ENCODE results near the gene PBOV1.
"Not testable (repeated sequence)": the region's sequence is repeated elsewhere in the genome, so short reads cannot be mapped to it uniquely, and the experiment has no call there.

Gene PBOV1

GRCh38 chr6:138235693-138236092, 17.4 kb upstream of the PBOV1 start:
- DNase-seq: no peak

DNA sequence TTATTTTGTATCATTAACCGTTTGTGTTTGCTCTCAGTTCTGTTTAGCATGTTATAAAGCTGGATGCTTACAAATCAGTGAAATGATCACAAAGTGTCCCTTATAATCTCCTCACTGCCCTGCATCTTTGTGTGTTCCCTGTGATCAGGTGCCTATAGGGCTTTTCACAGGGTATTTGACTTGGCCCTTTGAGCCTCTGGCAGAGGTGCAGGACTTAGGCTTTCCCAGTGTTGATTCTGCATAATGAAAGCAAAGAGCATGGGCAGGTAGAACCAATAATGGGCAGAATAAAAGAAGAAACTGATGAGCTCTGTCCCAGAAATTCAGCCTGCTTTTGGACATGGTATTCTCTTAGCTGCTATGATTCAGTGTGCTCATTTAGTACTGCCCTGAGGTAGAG, 16.9 kb upstream of the PBOV1 start:
- no peak for DNase-seq

- DNase-seq: no peak
Observed at GRCh38 chr6:138234363-138234762, 16.1 kb upstream of the PBOV1 start.

DNA sequence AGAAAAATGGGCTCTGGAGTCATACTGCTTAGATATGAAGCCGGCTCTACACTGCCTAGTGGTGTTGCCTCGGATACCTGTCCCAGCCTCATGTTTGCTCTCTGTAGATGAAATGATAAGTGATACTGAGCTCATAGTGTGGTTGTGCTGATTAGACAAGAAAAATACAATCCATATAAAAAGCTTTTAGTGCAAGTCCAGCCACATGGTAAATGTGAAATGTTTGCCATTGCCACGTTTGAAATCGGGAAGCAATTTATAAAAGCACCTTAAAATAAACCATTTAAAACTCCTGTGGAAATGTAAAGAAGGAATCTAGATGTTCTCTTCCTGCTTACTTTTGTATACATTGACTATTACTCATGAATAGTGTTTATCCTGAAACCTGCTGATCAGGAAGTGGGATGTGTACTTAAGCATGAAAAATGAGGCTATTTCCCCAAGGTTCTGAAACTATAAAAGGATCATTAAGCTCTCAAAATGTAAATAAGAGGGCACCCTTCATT, 13.1 kb upstream of the PBOV1 start:
- DNase-seq: no peak

GRCh38 chr6:138230759-138231380, 12.6 kb upstream of the PBOV1 start:
- DNase-seq: no peak

DNA sequence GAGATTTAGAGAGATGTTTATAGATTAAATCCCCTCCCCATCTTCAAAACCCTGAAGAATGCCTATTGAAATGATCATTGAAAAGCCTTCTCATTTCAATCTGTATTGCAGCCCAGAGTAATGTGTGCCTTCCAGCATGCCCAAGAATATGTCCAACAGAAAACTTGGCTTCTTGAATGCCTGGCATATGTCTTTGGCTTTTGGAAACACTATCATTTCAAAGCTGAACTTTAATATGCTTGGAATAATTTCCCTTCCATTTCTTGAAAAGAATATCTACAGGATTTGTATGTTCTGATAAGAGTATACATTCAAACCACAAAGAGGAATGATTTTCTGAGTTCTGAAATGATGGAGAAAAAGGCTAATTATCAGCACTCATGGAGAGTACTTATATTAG, 11.9 kb upstream of the PBOV1 start:
- DNase-seq: no peak

- DNase-seq: no peak
Observed at GRCh38 chr6:138229663-138230179, 11.4 kb upstream of the PBOV1 start.

DNA sequence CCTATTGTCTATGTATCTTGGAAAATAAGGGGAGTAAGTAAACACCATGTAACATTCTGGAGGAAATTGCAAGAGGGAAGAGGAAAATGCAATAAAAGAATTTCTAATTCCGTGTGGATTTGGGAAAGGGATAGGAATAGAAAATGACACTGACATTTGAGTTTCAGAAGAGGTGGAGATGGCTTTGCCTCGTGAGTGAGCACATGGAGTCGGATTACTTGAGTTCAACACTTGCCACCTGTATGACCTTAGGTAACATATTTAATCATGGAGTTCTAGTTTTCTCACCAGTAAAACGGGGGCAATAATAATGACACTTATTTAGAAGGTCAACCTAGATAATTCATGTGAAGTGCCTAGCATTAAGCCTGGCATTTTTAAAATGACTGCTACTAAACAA, 10.8 kb upstream of the PBOV1 start:
- no peak for DNase-seq

DNA sequence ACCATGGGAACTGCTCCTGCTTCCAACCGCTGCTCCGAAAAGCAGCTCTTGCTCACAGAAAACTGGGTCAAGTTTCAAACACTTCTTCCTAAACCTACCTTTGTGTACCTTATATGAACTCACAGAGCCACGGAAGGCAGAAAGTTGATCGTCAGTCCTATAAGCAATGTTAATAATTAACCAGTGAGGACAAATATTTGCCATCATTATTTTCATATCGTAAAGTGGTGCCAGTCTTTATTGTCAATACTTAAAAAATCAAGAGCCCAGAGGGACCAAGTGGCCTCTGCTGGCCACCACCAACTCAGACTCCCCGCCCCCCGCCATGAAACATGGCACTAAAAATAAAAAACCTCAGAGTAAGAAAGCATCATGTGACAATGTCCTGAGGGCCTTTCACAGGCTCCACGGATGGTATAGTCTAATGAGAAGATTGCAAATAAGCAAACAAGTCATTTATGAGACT, 9.1 kb upstream of the PBOV1 start:
- no peak for DNase-seq

GRCh38 chr6:138226700-138227315, 8.5 kb upstream of the PBOV1 start:
- DNase-seq: no peak

- no peak for DNase-seq
Observed at GRCh38 chr6:138225953-138226352, 7.7 kb upstream of the PBOV1 start.

- no peak for DNase-seq
Observed at GRCh38 chr6:138222901-138223546, 4.7 kb upstream of the PBOV1 start.

DNA sequence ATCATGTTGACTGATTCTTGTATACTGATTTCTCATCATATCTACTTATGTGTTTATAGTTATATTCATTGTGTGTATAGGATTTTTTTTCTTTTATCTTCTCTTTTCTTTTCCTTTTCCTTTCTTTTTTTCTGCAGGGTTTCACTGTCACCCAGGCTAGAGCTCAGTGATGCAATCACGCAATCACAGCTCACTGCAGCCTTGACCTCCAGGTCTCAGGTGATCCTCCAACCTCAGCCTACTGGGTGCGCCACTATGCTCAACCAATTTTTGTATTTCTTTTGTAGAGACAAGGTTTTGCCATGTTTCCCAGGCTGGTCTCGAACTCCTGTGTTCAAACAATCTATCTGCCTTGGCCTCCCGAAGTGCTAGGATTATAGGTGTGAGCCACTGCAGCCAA, 1.6 kb upstream of the PBOV1 start:
- DNase-seq: no peak

- no peak for DNase-seq
Observed at GRCh38 chr6:138219398-138219797, 1.1 kb upstream of the PBOV1 start.

DNA sequence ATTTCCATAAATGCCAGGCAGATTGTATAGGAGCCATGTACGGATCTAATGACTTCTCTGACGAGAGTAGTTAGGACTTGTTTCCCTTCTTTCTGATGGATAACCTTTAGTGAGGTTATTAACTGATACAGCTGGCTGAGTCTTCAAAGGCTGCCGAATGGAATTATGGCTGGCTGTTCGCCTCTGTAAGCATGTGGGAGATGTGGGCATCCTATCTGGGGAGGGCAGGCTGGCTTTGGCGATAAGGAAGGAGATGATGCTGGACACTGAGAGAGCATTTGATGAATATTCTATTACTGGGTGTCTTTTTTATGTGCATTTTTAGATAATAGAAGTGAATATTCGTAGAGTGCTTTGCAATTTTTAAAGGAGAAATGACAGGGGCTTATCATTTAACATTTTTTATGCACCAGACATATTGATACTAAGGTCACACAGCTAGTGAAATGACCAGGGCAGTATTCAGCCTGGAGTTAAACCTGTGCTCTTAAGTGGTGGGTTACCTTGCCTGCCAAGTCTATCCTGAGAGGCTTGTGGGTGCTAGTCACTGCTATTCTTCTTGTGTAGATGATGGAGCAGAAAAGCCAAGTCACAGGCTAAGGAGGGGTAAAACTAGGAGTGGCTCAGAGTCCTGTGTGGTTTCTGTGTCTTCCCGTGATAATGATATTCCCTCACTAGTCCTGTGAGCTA, 3.1 kb downstream of the PBOV1 start:
- no peak for DNase-seq

DNA sequence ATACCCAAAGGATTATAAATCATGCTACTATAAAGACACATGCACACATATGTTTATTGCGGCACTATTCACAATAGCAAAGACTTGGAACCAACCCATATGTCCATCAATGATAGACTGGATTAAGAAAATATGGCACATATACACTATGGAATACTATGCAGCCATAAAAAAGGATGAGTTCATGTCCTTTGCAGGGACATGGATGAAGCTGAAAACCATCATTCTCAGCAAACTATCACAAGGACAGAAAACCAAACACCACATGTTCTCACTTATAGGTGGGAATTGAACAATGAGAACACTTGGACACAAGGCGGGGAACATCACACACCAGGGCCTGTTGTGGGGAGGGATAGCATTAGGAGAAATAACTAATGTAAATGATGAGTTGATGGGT, 5.8 kb downstream of the PBOV1 start:
- DNase-seq: not testable (repeated sequence)

DNA sequence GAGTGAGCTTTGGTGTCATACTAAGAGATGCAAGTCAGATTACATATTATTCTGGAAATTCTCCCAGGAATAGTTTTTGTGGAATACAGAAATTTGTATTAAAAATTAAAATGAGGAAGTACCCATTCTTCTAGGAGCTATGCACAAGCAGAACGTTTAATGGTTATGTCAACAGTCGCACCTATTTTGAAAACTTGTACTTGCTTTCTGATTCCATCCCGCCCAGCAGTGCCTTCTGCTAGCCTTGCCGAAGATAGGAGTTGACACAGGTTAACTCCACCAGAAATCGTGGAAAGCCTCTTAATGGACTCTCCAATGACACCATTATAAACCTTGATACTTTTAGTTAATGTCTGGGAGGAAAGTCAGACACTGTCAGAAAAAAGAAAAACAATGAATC, 6.7 kb downstream of the PBOV1 start:
- DNase-seq: no peak

DNA sequence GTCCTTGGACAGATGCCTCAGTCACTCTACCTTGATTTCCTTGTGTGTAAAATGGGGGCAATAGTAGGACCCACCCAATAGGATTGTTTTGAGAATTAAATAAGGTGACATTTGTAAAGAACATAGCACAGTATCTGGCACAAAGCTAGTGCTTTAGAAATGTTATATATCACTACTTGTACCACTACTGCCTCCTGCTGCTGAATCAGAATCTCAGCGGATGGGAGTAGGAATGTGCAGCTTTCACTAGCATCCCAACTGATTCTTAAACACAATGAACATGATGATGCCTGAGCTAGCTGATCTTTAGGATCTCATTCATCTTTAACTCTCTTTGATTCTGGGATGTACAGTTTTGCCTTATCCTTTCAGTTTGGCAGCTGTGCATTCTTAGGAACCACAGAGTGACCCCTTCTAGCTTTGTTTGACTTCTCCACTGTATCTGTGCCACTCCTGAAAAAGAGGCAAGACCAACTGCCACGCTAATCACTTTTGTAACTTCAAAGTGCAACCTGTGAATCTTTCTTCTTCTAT, 7.2 kb downstream of the PBOV1 start:
- DNase-seq: no peak

- DNase-seq: no peak
Observed at GRCh38 chr6:138206862-138207261, 11.4 kb downstream of the PBOV1 start.

- no peak for DNase-seq
Observed at GRCh38 chr6:138205437-138206094, 12.7 kb downstream of the PBOV1 start.

DNA sequence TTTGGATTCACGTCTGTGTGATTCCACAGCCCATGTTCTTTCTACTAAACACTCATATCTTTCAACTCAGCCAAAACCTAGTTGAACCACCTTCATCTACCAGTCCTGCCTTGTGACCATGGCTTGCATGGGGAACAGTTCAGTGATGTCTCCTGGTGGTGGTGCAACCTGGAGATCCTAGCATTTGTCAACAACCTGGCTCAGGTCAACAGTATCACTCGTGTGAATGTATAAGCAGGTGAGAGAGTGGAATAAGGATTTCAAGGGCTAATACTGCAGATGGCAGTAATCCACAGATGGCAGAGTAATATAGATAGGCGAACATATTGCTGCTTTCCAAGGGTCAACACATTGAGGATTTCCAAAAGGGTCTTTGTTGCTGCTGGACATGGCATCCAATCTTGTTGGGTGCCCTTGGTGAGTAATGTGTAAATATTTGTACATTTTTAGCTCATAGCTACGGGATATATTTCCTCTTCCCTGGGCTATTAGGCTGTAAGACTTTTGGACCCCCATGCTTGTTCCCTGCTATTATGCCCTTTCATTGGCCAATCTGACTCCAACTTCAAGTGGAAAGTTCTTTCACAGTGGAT, 13.4 kb downstream of the PBOV1 start:
- no peak for DNase-seq

- no peak for DNase-seq
Observed at GRCh38 chr6:138204303-138204702, 14.0 kb downstream of the PBOV1 start.
